ENCODE data around the gene CHPF2. TPM values are rescaled to one million over a fixed set of nuclear protein-coding genes. Genes with fewer than 3 reads are reported as not detected.

CHPF2 gene
- total and polyA plus RNA-seq, 2 of the 13 experiments (the other 11 are each of a cell fraction or from before 2014, with no cell fraction given) = 15.4 to 21.5 TPM

- 92% methylated on average over 7 of the region's 9 CpGs for WGBS (ENCODE audit: low lambda C conversion rate)
- DNase-seq (ENCODE audit: low spot score) (no peak), ATAC-seq (no peak), FAIRE-seq (no peak)
- TF ChIP-seq ZNF691 (CRISPR knock-in tag; IDR thresholded peaks at IDR 0.05; ENCODE audit: borderline replicate concordance, low read depth) (no peak), MEIS1 (CRISPR knock-in tag; IDR thresholded peaks at IDR 0.05; ENCODE audit: borderline replicate concordance) (no peak), ZNF383 (CRISPR knock-in tag; IDR thresholded peaks at IDR 0.05; ENCODE audit: borderline replicate concordance) (no peak), ZNF607 (CRISPR knock-in tag; IDR thresholded peaks at IDR 0.05; ENCODE audit: borderline replicate concordance) (no peak), ZNF160 (CRISPR knock-in tag; IDR thresholded peaks at IDR 0.05) (no peak), KDM1A (CRISPR knock-in tag; IDR thresholded peaks at IDR 0.05) (no peak), ARID2 (CRISPR knock-in tag; IDR thresholded peaks at IDR 0.05; ENCODE audit: borderline replicate concordance) (no peak), PAWR (CRISPR knock-in tag; IDR thresholded peaks at IDR 0.05; ENCODE audit: borderline replicate concordance) (no peak), RBAK (CRISPR knock-in tag; IDR thresholded peaks at IDR 0.05) (no peak), ZNF543 (CRISPR knock-in tag; IDR thresholded peaks at IDR 0.05) (no peak), NBN (conservative IDR thresholded peaks at IDR 0.05) (no peak), MTF1 (CRISPR knock-in tag; IDR thresholded peaks at IDR 0.05) (no peak), ZFP37 (CRISPR knock-in tag; IDR thresholded peaks at IDR 0.05; ENCODE audit: borderline replicate concordance) (no peak), KDM2A (CRISPR knock-in tag; IDR thresholded peaks at IDR 0.05; ENCODE audit: borderline replicate concordance, low read depth) (no peak), SAFB2 (CRISPR knock-in tag; IDR thresholded peaks at IDR 0.05; ENCODE audit: borderline replicate concordance, low read depth) (no peak), ZNF644 (CRISPR knock-in tag; IDR thresholded peaks at IDR 0.05; ENCODE audit: low read depth) (no peak)
- TF ChIP-seq, protein P1, sequence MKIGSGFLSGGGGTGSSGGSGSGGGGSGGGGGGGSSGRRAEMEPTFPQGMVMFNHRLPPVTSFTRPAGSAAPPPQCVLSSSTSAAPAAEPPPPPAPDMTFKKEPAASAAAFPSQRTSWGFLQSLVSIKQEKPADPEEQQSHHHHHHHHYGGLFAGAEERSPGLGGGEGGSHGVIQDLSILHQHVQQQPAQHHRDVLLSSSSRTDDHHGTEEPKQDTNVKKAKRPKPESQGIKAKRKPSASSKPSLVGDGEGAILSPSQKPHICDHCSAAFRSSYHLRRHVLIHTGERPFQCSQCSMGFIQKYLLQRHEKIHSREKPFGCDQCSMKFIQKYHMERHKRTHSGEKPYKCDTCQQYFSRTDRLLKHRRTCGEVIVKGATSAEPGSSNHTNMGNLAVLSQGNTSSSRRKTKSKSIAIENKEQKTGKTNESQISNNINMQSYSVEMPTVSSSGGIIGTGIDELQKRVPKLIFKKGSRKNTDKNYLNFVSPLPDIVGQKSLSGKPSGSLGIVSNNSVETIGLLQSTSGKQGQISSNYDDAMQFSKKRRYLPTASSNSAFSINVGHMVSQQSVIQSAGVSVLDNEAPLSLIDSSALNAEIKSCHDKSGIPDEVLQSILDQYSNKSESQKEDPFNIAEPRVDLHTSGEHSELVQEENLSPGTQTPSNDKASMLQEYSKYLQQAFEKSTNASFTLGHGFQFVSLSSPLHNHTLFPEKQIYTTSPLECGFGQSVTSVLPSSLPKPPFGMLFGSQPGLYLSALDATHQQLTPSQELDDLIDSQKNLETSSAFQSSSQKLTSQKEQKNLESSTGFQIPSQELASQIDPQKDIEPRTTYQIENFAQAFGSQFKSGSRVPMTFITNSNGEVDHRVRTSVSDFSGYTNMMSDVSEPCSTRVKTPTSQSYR (CRISPR knock-in tag; IDR thresholded peaks at IDR 0.05; ENCODE audit: borderline replicate concordance) = no peak
- TF ChIP-seq, protein P2, sequence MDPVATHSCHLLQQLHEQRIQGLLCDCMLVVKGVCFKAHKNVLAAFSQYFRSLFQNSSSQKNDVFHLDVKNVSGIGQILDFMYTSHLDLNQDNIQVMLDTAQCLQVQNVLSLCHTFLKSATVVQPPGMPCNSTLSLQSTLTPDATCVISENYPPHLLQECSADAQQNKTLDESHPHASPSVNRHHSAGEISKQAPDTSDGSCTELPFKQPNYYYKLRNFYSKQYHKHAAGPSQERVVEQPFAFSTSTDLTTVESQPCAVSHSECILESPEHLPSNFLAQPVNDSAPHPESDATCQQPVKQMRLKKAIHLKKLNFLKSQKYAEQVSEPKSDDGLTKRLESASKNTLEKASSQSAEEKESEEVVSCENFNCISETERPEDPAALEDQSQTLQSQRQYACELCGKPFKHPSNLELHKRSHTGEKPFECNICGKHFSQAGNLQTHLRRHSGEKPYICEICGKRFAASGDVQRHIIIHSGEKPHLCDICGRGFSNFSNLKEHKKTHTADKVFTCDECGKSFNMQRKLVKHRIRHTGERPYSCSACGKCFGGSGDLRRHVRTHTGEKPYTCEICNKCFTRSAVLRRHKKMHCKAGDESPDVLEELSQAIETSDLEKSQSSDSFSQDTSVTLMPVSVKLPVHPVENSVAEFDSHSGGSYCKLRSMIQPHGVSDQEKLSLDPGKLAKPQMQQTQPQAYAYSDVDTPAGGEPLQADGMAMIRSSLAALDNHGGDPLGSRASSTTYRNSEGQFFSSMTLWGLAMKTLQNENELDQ (CRISPR knock-in tag; IDR thresholded peaks at IDR 0.05; ENCODE audit: borderline replicate concordance) = no peak
- TF ChIP-seq, protein P3, sequence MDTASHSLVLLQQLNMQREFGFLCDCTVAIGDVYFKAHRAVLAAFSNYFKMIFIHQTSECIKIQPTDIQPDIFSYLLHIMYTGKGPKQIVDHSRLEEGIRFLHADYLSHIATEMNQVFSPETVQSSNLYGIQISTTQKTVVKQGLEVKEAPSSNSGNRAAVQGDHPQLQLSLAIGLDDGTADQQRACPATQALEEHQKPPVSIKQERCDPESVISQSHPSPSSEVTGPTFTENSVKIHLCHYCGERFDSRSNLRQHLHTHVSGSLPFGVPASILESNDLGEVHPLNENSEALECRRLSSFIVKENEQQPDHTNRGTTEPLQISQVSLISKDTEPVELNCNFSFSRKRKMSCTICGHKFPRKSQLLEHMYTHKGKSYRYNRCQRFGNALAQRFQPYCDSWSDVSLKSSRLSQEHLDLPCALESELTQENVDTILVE (CRISPR knock-in tag; IDR thresholded peaks at IDR 0.05) = no peak
- no peak overlapping the region for H3K4me3 ChIP-seq (replicated peaks in 1 of 3; ENCODE audit: insufficient read depth in 1 of 3, low read depth in 2 of 3, low read length in 3 of 3)
- H3K27me3 ChIP-seq (ENCODE audit: control insufficient read depth in 1 of 2, insufficient read depth in 2 of 2, low read length in 2 of 2) = no peaks in the 10 kb centered on the region
- H3K4me2 ChIP-seq (ENCODE audit: low read depth, low read length) = no peak overlapping the region
- no peaks in the 10 kb centered on the region for H4K20me1 ChIP-seq (ENCODE audit: insufficient read depth, low read length)
- intact Hi-C loops (cut with micrococcal nuclease; ENCODE audit: unreplicated experiment) (no loop called here), in situ Hi-C loops (cut with HindIII; ENCODE audit: extremely low pct_ligation_motif_present, low pct_unique_long_range_greater_than_20kb) (no loop called here)
- H3K27ac ChIP-seq (ENCODE audit: extremely low read length, insufficient read depth, low read length) = no peak overlapping the region
- H3K36me3 ChIP-seq (replicated peaks in 1 of 2; ENCODE audit: control insufficient read depth in 1 of 2, insufficient read depth in 2 of 2, low read length in 2 of 2) = peaks cover 34 to 82% of the 10 kb centered on the region in 2 experiments; a peak in 4 of 5 replicates
- no peaks in the 10 kb centered on the region for H3K9me3 ChIP-seq (ENCODE audit: low read length)
- no peaks in the 10 kb centered on the region for H3K4me1 ChIP-seq (ENCODE audit: insufficient read depth, low read length)
- no peak overlapping the region for H2AFZ ChIP-seq (ENCODE audit: low read length)
- ChIA-PET POLR2A (no interaction called here), CTCF (ENCODE audit: low intra/inter-chr PET ratio, low total read pairs) (no interaction called here)
- H3K79me2 ChIP-seq (ENCODE audit: insufficient read depth, low read length) = no peaks in the 10 kb centered on the region
- no peak overlapping the region for H3K9ac ChIP-seq (ENCODE audit: insufficient read depth, low read depth, low read length)
- BruUV-seq (replicated peaks) = no TSS peak
These were observed 14.1 kb upstream of the CHPF2 start for GRCh38 chr7:151218170-151218569.

Data from HepG2 (cell line).